RPMI8226 (cell line): ENCODE data around the gene ZFR2.
A peak's percentile ranks its signal among the peaks of the same experiment; 100 is the strongest.

ENCODE experiments used
- DNase-seq: peaks from one replicate; pipeline ENCODE4 v3.0.0-alpha.2; 2015

Gene ZFR2

GRCh38 chr19:3785451-3785937 is 83.3 kb downstream of the ZFR2 start:
- DNase-seq: no peak

- DNase-seq: no peak
These were observed 84.0 kb downstream of the ZFR2 start for GRCh38 chr19:3784607-3785450.

DNA sequence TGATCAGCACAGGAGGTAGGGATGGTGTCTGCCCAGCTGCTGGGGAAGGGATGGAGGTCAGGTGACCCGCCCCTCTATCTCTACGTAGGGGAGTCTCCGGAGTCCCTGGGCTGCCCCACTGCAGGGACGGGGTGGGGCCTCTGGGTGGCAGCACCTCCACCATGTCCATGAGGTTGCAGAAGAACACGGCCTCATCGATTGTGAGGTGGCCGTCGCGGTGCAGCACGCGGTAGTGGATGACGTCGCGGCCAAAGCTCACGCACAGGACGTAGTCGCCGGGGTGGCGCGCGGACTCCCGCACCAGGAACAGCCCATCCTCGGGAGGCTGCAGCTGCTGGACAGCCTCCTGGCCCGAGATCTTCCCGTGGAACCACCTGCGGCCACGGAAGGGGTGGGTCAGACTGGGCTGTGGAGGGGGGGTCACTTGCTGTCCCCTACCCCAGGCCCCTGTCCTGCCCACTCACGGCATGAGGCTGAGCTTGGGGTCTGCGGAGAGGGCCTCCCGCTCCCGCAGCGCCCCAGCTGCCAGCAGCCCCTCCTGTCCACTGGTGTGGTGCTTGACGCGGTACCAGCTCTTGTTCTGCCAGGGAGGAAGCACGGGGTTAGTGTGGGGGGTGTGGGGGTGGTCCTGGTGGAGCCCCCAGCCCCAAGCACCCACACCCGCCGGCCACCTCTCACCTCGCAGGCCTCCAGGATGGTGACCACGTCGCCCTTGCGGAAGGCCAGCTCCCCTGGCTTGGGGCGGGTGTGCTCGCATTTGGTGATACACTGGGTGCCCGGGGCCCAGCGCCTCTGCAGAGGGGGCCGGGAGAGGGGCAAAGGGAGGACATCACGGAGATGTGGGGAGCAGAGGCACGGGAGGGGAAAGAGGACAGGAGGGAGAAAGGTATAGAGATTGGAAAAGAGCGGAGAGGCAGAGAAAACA is 84.9 kb downstream of the ZFR2 start:
- DNase-seq: peak; percentile 35

DNA sequence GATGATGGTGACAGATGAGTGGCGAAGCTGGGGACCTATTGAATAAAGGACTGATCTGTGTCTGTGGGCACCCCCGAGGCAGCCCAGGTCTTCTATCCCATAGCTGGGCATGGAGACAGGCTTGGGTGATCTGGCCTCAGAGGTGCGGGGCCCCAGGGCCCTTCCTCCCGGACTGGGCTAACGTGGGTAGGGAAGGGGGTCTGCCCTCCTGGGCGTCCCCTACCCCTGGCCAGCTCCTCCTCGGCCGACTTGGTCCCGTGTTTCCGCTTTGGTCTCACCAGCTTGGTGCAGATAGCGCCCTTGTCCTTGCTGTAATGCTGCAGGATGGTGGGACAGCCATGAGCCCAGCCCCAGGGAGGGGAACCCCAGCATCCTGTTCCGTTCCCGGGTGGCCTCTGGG is 85.9 kb downstream of the ZFR2 start:
- no peak for DNase-seq

GRCh38 chr19:3782330-3782729 is 86.5 kb downstream of the ZFR2 start:
- no peak for DNase-seq

DNA sequence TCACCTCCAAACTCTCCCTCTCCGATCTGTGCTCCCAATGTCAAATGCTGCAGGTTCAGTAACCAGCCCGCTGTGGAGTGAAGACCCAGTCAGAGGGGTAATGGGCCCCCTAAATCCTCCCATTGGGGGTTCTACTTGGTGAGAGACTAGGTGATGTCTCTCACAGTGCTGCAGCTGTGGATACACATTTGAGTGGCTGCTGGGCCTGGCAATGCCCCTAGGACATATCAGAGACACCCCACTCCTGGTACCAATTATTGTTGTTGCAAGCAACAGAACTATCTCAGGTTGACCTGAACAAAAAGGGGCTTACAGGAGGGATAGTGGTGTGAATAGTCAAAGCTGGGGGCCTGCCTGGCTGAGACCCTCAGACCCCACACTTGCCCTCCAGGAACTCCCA is 87.2 kb downstream of the ZFR2 start:
- no peak for DNase-seq

GRCh38 chr19:3780786-3781304 is 88.0 kb downstream of the ZFR2 start:
- DNase-seq: no peak

DNA sequence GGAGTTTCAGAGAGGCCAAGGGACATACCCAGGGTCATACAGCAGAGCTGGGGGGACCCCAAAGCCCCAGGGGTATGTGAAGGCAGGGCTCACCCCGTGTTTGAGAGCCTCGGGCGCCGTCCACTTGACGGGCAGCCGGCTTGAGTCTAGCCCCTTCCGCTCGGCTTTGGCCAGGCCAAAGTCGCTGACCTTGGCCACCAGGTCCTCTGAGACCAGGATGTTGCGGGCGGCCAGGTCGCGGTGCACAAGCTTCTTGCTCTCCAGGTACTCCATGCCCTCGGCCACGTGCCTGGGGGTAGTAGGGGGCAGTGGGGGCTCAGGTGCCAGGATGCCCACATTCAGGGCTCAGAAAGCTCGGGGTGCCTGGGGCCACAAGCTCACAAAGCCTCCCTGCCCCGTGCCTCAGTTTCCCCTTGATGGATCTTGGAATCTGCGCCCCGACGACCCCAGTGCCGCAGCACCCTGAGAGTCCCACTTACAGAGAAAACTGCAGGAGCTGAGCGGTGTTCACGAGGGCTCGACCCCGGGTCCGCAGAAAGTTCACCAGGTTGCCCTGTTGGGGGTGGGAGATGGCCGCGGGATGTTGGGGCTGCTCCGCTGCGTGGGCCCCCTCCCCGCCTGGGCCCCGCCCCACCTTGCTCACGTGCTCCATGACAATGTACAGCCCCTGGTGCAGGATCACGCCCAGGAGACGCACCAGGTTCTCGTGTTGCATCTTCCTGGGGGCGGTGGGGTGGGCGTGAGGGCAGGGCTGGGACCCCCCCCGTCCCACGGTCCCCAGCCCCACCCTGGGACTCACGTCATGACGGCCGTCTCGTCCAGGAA is 89.7 kb downstream of the ZFR2 start:
- DNase-seq: no peak

- no peak for DNase-seq
These were observed 90.6 kb downstream of the ZFR2 start for GRCh38 chr19:3778104-3778867.

GRCh38 chr19:3776479-3777040 is 92.3 kb downstream of the ZFR2 start:
- DNase-seq: no peak

DNA sequence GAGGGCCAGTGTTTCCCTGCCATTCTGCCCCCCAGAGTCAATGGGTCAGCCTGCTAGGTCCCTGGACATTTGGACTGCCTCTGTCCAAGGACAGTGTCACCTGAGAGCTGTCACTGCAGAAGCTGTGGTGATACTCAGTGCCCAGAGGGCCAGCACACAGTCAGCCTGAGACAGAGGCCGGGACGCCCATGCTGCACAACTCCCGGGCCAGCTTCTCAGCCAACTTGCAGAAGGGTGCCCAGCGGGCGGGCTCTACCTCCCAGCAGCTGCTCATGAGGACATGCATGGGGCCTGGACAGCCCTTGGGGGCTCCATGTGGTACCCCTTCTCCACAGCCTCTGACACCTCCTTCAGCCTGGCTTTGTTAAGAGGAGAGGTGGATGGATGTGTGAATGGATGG is 93.0 kb downstream of the ZFR2 start:
- no peak for DNase-seq

DNA sequence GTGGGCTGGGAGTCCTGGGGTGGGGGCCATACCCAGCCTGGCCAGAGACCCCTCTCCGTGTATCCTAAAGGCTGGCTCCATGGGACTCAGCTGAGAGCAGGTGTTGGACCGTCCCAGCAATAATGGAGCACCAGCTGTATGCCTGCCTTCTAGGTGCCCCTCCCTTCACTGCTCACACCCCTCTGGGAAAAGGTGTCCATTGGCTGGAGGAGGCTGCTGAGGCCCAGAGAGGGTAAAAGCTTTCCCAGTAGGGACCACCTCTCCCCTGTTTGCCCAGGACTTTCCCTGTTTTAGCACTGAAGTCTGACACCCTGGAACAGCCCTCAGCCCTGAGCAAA is 93.5 kb downstream of the ZFR2 start:
- no peak for DNase-seq

- no peak for DNase-seq
These were observed 94.0 kb downstream of the ZFR2 start for GRCh38 chr19:3774621-3775373.

DNA sequence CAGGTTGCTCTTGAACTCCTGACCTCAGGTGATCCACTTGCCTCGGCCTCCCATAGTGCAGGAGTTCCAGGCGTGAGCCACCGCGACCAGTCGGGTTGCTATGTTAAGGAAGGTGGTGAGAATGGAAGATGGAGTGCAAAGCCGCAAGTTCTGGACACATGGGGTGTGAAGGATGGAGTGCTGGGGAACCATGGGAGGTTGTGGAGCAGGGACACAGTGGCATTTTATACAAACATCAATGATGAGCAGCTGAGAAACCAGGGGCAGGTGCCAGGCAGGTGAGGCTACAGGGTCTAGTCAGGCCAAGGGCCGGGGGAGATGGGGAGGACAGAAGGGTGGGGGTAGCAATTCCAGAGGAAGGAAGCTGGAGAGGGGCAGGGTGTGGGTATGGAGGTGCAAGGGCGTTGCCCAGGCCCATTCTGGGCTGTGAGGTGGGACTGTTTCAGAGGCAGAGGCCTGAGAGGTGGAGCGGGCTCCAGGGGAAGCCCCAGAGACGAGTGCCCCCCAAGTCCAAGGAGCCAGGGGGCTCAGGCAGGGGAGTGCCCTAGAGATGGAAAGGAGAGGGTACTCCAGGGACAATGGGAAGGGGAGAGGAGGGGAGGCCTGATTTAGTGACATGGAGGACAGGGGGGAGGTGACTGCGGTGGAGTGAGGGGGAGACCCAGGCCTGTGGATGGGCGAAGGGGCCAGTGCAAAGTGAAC is 94.9 kb downstream of the ZFR2 start:
- no peak for DNase-seq

- no peak for DNase-seq
These were observed 96.9 kb downstream of the ZFR2 start, which contains the start of gene RAX2 for GRCh38 chr19:3771906-3772455. Gene RAX2 (minus strand): TSS chr19:3772228. CDS start chr19:3771742, 486 bp downstream.

DNA sequence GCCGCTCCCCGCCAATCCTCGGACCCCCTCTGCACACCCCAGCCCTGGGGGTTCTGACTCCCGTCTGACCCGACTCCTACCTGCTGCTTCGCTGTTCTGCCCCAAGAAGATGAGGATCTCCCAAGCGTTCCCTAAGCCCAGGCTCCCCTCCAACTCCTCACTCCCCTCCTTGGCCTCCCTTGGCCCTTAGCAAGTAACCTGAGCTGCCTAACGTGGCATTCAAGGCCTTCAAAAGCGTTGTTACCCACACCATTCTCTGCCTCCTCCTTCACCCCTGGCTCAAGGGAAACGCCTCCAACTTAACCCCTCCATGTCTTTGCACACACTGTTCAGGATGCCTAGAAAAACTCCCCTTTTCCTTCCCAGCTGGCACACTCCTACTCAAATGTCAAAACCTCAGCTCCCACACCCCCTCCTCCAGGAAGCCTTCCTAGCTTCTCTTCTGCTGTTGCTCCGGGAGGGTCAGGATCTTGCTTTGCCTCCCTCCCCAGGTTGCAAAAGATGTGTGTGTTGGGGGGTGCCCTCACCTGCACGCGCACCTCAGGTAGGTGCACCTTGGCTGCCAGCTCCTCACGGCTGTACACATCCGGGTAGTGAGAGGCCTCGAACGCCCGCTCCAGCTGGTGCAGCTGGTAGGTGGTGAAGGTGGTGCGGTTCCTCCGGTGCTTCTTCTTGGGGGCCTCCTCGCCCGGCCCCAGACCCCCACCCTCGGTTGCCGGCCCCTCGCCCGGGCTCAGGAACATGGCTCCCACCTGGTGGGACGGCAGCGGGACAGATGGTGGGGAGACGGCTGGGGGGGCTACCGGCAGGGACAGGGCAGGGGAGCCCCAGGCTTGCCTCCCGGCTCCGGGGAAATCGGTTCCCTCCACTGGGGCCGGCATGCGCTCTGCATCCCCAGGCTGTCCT is 97.6 kb downstream of the ZFR2 start:
- DNase-seq: no peak

DNA sequence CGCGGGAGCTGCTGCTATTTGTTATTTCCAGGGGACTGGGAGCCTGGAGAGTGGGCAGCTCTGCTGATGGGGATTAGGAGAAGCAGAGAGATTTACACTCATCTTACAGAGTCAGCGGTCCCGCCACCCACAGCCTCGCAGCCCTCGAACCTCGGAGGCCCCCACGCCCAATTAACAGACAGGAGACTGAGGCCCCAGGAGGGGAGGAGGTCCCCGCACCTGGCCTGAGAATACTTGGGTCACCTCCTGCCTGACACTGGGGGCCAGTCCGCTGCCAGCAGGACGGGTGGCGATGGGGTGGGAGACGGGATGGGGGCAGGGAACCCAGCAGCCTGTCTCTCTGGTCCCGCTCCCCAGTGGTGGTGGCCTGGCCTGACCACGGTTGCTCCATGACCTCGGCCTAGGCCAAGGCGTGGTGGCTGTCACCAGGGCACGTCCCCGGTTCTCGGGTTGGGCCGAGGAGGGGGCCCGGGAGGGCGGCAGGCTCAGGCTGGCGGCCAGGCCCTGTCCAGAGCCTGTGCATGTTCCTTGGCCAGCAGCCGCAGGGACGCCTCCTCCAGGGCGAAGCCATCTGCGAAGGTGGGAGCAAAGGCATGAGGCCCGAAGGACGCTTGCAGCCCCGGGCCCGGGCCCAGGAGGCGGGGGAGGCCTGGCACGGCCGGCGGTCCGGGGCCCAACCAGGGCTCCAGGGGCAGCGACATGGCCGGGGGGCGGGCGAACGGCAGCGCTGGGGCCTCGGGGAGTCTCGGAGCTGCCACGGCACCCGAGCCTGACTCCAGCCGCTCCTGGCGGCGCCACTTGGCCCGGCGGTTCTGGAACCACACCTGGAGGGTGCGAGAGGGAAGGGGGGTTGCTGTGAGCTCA is 98.5 kb downstream of the ZFR2 start:
- DNase-seq: no peak

DNA sequence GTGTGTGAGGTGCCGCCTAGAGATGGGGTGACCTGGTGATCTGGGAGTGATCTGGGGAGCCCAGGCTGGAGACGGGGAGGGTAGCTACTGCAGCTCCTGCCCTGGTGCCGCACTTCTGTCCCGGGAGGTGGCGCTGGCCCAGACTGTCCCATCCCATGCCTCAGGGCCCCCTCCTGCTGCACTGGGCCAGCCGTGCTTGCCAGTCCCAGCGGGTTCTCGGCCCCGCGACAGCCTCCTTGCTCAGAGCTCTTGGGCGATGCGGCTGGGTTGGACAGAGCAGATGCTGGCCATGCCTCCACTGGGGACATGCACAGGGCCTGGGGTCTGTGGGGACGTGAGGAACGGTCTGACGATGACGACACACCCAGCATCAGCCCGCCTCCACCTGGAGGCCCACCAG is 99.3 kb downstream of the ZFR2 start:
- no peak for DNase-seq
